Adrenal gland (tissue), 12 donors: ENCODE measurements around the gene C1QTNF12. TPM values are rescaled to one million over a fixed set of nuclear protein-coding genes. Genes with fewer than 3 reads are reported as not detected.

Experiments used
- DNase-seq, 7 donors: peaks; one replicate each; pipeline ENCODE4 v3.0.0-alpha.2; 2019 to 2020
- H3K27ac ChIP-seq, 5 donors: fragments of 200-600 bp; sonication (generic) in 4 of 5; 1 replicate in 3 of 5; 2 replicates in 2 of 5; pipeline versions ENCODE4 v1.5.1 to v1.8.0; 2016 to 2020; ENCODE audit warnings: mild to moderate bottlenecking in 1 of 5
- H3K27me3 ChIP-seq: fragments of 200-600 bp; 2 replicates; pipeline ENCODE4 v1.8.0; 2021
- H3K36me3 ChIP-seq, 2 donors: fragments of 200-600 bp; replicated peaks in 1 of 2; 1 replicate in 1 of 2; 2 replicates in 1 of 2; pipeline versions ENCODE4 v1.5.1 to v1.8.0; 2018 to 2022
- H3K4me1 ChIP-seq, 2 donors: fragments of 200-600 bp; replicated peaks in 1 of 2; 1 replicate in 1 of 2; 2 replicates in 1 of 2; pipeline versions ENCODE4 v1.5.1 to v1.8.0; 2018 to 2021
- H3K4me3 ChIP-seq, 4 donors: fragments of 200-600 bp; sonication (generic) in 3 of 4; one replicate each; pipeline ENCODE4 v1.5.1; 2016 to 2018
- H3K9me3 ChIP-seq, 3 donors: fragments of 200-600 bp; sonication (generic) in 1 of 3; replicated peaks in 1 of 3; 1 replicate in 2 of 3; 2 replicates in 1 of 3; pipeline versions ENCODE4 v1.5.1 to v1.8.0; 2016 to 2021
- CTCF ChIP-seq, 6 experiments: fragments of 450-650 bp in 4 of 6; fragments of 200-600 bp in 2 of 6; sonication (generic) in 1 of 6; IDR thresholded peaks; 1 replicate in 5 of 6; 2 replicates in 1 of 6; pipeline versions ENCODE4 v1.5.1 to v1.8.0; 2016 to 2021; ENCODE audit warnings: antibody characterized with exemption in 6 of 6, mild to moderate bottlenecking in 2 of 6, moderate library complexity in 1 of 6
- POLR2A ChIP-seq, 2 donors: fragments of 450-650 bp; IDR thresholded peaks; one replicate each; pipeline ENCODE4 v1.6.1; 2017; ENCODE audit warnings: antibody characterized with exemption in 2 of 2, mild to moderate bottlenecking in 2 of 2, moderate library complexity in 1 of 2
- WGBS, 4 donors: extraction: QIAGEN DNeasy Blood & Tissue Kit in 2 of 4; methylation state at CpG; one replicate each; pipeline versions ENCODE4 v1.1.5 to v1.1.7; 2013 to 2017; 5-methylcytosine and 5-hydroxymethylcytosine counted together
- intact Hi-C, 2 donors: fragments of 100-400 bp; cut with DNase I; formaldehyde crosslinking; loops; one replicate each; pipeline versions ENCODE4 v1.14.1 to v1.15.0; 2022 to 2023
- polyA plus RNA-seq, 3 donors: library from polyadenylated mRNA; stranded (reverse); fragments of 200-250 nt in 2 of 3; fragments of 350-450 nt in 1 of 3; fragmentation: Illumina TruSeq in 1 of 3; extraction: RNeasy Lipid Tissue Mini Kit (QIAGEN cat#74804) in 1 of 3; gene quantifications; one replicate each; pipeline ENCODE4 v1.2.3, GENCODE V29; 2013 to 2014
- total RNA-seq, 9 donors: library from RNA; depleted of rRNA in 4 of 9; stranded (reverse); fragments of >200 nt in 4 of 9; fragments of 120-200 nt in 1 of 9; fragmentation: NEBNext Ultra II Directional in 1 of 9; extraction: Animal tissue kit (Norgen Biotek cat#: 25700) in 1 of 9; gene quantifications; one replicate each; pipeline versions ENCODE4 v1.1.0 to v1.2.4, GENCODE V29; 2013 to 2023
- donor health status: healthy with polysubstance abuse.
- donor health status: Bipolar disorder and iron deficiency.
- donor health status: DM: yes; HTN: yes; CAD: no.
- donor health status: DM: no; HTN: no; CAD: no.
- donor health status: DM: no; HTN: no; CAD: no.
- donor health status: DM: yes; HTN: yes; CAD: no.

C1QTNF12 gene
- total and polyA plus RNA-seq, 12 donors: 0.28 to 4.3 (median 1.3) TPM; not detected in 3

- H3K36me3 ChIP-seq: peaks cover 0 to 62% of the 10 kb centered on the region in 2 donors
- TF ChIP-seq CTCF (IDR thresholded peaks at IDR 0.05): no peak
- no peak for TF ChIP-seq POLR2A (IDR thresholded peaks at IDR 0.05)
These were observed 14.5 kb upstream of the C1QTNF12 start for GRCh38 chr1:1260843-1261560.

DNA sequence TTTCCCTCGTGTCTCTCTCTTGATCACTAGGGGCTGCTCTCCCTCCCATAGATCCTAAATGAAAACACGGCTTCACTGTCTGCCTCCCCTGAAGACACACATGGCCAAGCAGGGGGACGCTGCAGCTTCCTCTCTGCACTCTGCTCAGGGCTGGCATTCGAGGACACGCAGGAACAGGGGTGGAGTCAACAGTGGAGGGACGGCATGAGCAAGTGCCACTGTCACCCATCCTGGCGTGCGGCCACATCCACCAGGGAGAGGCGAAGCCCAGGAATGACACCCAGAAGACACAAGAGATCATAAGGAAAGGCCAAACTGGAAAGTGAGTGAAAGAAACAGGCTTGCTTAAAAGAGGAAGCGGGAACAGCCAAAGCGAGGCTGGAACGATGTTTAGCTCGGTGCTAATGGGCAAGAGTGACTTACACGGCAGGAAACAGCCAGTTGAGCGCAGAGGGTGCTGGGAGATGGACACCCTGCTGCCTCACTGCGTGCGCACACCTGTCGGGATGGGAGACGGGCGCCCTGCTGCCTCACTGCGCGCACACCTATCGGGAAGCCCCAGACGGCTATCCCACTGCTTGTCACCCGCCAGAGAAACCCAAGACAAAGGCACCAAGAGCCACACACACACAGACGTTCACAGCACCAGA lies 13.6 kb upstream of the C1QTNF12 start:
- H3K9me3 ChIP-seq: no peaks in the 10 kb centered on the region
- no peaks in the 10 kb centered on the region for H3K4me1 ChIP-seq
- H3K27ac ChIP-seq: peak overlapping the region in 2 of 5 donors; percentile 1 to 27
- H3K4me3 ChIP-seq: no peak overlapping the region
- no peaks in the 10 kb centered on the region for H3K27me3 ChIP-seq
- DNase-seq: peak in 6 of 7 donors; percentile 67 to 88 (median 78)
- intact Hi-C loops: no loop called here
- TF ChIP-seq CTCF (IDR thresholded peaks at IDR 0.05) (no peak), POLR2A (IDR thresholded peaks at IDR 0.05) (no peak)
- peaks cover 0 to 66% of the 10 kb centered on the region in 2 donors for H3K36me3 ChIP-seq
- 69 to 77% (median 71%) methylated on average over 26 of the region's 26 CpGs for WGBS, 4 donors

More at GRCh38 chr1:1260843-1261560, 14.5 kb upstream of the C1QTNF12 start:
- DNase-seq: no peak
- WGBS, 4 donors: 62 to 82% (median 76%) methylated on average over 16 of the region's 16 CpGs
- Histone ChIP-seq H3K27ac (peak overlapping the region in 2 of 5 donors; percentile 1 to 27), H3K27me3 (no peaks in the 10 kb centered on the region), H3K4me3 (no peak overlapping the region), H3K4me1 (no peaks in the 10 kb centered on the region), H3K9me3 (no peaks in the 10 kb centered on the region)
- intact Hi-C loops: no loop called here

DNA sequence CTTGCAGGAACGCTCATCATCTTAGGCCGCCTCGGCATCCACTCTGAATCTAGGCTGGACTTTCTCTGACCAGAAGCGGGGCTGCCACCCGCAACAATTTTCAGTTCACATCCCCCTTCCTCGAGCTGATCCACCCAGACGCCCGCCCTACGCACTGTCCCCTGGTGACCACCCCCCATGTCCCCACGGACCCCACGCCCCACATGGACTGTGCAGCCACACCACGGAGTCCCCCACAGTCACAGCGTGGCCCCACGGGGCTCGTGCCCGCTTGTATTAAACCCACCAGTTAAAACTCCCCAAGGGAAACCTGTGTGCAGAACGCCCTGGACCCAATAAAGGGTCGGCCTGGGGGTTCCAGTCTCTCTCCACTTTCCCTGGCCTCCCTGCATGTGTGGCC lies 13.0 kb upstream of the C1QTNF12 start:
- Histone ChIP-seq H3K4me1 (no peaks in the 10 kb centered on the region), H3K27me3 (no peaks in the 10 kb centered on the region), H3K9me3 (no peaks in the 10 kb centered on the region), H3K4me3 (no peak overlapping the region), H3K27ac (no peak overlapping the region), H3K36me3 (peaks cover 0 to 66% of the 10 kb centered on the region in 2 donors)
- 89 to 94% (median 93%) methylated on average over 16 to 18 of the region's 18 CpGs for WGBS, 4 donors
- TF ChIP-seq CTCF (IDR thresholded peaks at IDR 0.05) (no peak), POLR2A (IDR thresholded peaks at IDR 0.05) (no peak)
- intact Hi-C loops: no loop called here
- no peak for DNase-seq

DNA sequence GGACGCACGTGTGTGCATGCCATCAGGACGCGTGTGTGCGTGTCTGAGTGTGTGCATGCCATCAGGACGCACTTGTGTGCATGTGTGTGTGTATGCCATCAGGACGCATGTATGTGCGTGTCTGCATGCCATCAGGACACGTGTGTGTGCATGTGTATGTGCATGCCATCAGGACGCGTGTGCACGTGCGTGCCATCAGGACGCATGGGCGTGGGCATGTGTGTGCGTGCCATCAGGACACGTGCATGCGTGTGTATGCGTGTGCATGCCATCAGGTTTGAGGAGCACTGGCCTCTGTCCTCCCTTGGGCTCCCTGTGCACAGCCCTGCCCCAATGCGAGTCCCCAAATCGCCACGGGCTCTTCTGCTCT lies 12.6 kb upstream of the C1QTNF12 start:
- TF ChIP-seq CTCF (IDR thresholded peaks at IDR 0.05) (no peak), POLR2A (IDR thresholded peaks at IDR 0.05) (no peak)
- H3K36me3 ChIP-seq: peaks cover 0 to 67% of the 10 kb centered on the region in 2 donors
- intact Hi-C loops: no loop called here

More for the DNA sequence above, 12.6 kb upstream of the C1QTNF12 start:
- H3K27ac ChIP-seq: no peak overlapping the region
- H3K4me3 ChIP-seq: no peak overlapping the region
- H3K4me1 ChIP-seq: no peaks in the 10 kb centered on the region
- no peak for DNase-seq
- H3K9me3 ChIP-seq: no peaks in the 10 kb centered on the region
- 91 to 97% (median 92%) methylated on average over 19 to 22 of the region's 22 CpGs for WGBS, 4 donors
- no peaks in the 10 kb centered on the region for H3K27me3 ChIP-seq
